Measurements from ENCODE around the gene CA9.

GRCh38 chr9:35666549-35666948, 7.2 kb upstream of the CA9 start:
- no peak for TF ChIP-seq CTCF (IDR thresholded peaks at IDR 0.05; ENCODE audit: borderline replicate concordance, extremely low read depth, low read length, poor library complexity, severe bottlenecking)
- no peak for TF ChIP-seq EZH2 (IDR thresholded peaks at IDR 0.05; ENCODE audit: borderline replicate concordance, low read depth, low read length, severe bottlenecking)
